ENCODE data around the gene XIST. TPM values are rescaled to one million over a fixed set of nuclear protein-coding genes. Genes with fewer than 3 reads are reported as not detected.

Gene XIST
- total RNA-seq, 1 donor from 2014 or later = not detected

DNA sequence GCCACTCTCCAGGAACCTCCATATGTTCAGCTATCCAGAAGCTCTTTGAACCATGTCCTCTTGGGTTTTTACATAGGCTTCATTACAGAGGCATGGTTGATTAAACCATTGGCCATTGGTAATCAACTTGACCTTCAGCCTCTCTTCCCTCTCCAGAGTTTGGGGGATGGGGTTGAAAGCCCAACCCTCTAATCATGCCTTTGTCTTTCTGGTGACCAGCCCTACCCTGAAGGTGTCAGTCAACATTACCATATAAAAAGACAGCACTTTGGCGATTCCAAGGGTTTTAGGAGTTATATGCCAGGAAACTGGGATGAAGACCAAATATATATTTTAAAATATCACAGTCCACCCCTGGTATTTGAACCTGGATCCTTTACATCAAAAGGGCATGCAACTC lies 67.0 kb downstream of the XIST start:
- H3K9me3 Mint-ChIP-seq (ENCODE audit: unreplicated experiment) = peaks cover 24% of the 10 kb centered on the region
- DNase-seq (ENCODE audit: extremely low spot score, unreplicated experiment) = no peak
- no peaks in the 10 kb centered on the region for H3K36me3 Mint-ChIP-seq (ENCODE audit: unreplicated experiment)
- no peak overlapping the region for H3K4me3 Mint-ChIP-seq (ENCODE audit: unreplicated experiment)
- H3K27ac Mint-ChIP-seq (ENCODE audit: unreplicated experiment) = no peak overlapping the region
- no peaks in the 10 kb centered on the region for H3K4me1 Mint-ChIP-seq (ENCODE audit: unreplicated experiment)
- TF ChIP-seq CTCF (IDR thresholded peaks at IDR 0.05) = no peak
- H3K27me3 Mint-ChIP-seq (ENCODE audit: unreplicated experiment) = no peaks in the 10 kb centered on the region
